GM12878 (cell line): ENCODE results near the gene SLC6A12. TPM values are rescaled to one million over a fixed set of nuclear protein-coding genes. Genes with fewer than 3 reads are reported as not detected.

ENCODE experiments used
- ATAC-seq: fragments of 200-7000 bp; cut with Tn5 transposase; 3 replicates; pipeline ENCODE4 v1.9.1; 2020; ENCODE audit warnings: mild to moderate bottlenecking, moderate library complexity
- BruUV-seq: library from RNA; stranded (reverse); fragments of 400-500 nt; replicated peaks from 2 replicates; lab custom pipeline; 2021; lab: Mats Ljungman, UMichigan
- CTCF ChIA-PET: fragments of 300-600 bp; sonication (Branson Sonifier 250); formaldehyde crosslinking; extraction: SDS; loops from one replicate; lab custom pipeline; 2021; ENCODE audit warnings: inconsistent platforms; lab: Yijun Ruan, JAX
- POLR2A ChIA-PET: fragments of 350-600 bp; formaldehyde crosslinking; extraction: SDS; loops from one replicate; lab custom pipeline; 2021; ENCODE audit warnings: inconsistent platforms; lab: Charles Lee
- RAD21 ChIA-PET: fragments of 300-600 bp; sonication (Branson Sonifier 250); formaldehyde crosslinking; loops from one replicate; lab custom pipeline; 2023; ENCODE audit warnings: antibody characterized with exemption; ENCODE audit not compliant: unreplicated experiment; lab: Charles Lee
- SMC1A ChIA-PET: fragments of 300-600 bp; sonication (Branson Sonifier 250); formaldehyde crosslinking; loops from one replicate; lab custom pipeline; 2023; ENCODE audit not compliant: unreplicated experiment, uncharacterized antibody; lab: Charles Lee
- DNase-seq: peaks from one replicate; pipeline ENCODE4 v3.0.0-alpha.2; 2011; ENCODE audit warnings: low read depth, low spot score
- FAIRE-seq: peaks from 3 replicates; lab custom pipeline; 2011; peaks lifted over from hg19 to GRCh38; lab: Jason Lieb, UNC
- H2AFZ ChIP-seq: 2 replicates; pipeline ENCODE4 v1.6.0; 2011; ENCODE audit warnings: low read depth, low read length, control low read depth; ENCODE audit not compliant: control insufficient read depth
- H3K27ac ChIP-seq: 2 replicates; pipeline ENCODE4 v1.5.1; 2011; ENCODE audit warnings: control low read depth; ENCODE audit not compliant: control insufficient read depth, insufficient read depth
- H3K27me3 ChIP-seq, 2 experiments: replicated peaks in 1 of 2; 2 replicates each; pipeline versions ENCODE4 v1.6.0 to v1.6.1; 2011; ENCODE audit warnings: low read length in 1 of 2; ENCODE audit not compliant: control insufficient read depth in 2 of 2, insufficient read depth in 2 of 2
- H3K36me3 ChIP-seq, 2 experiments: 2 replicates each; pipeline ENCODE4 v1.5.1; 2011; ENCODE audit warnings: low read length in 1 of 2; ENCODE audit not compliant: control insufficient read depth in 2 of 2, insufficient read depth in 2 of 2
- H3K4me1 ChIP-seq: 2 replicates; pipeline ENCODE4 v1.6.1; 2011; ENCODE audit warnings: mild to moderate bottlenecking, low read length, moderate library complexity, mixed read lengths; ENCODE audit not compliant: control insufficient read depth, insufficient read depth
- H3K4me2 ChIP-seq: 2 replicates; pipeline ENCODE4 v1.6.0; 2011; ENCODE audit warnings: control low read depth; ENCODE audit not compliant: control insufficient read depth, insufficient read depth
- H3K4me3 ChIP-seq: fragments of 200-600 bp; sonication (generic); 2 replicates; pipeline ENCODE4 v1.5.1; 2016
- H3K79me2 ChIP-seq: 2 replicates; pipeline ENCODE4 v1.6.0; 2011; ENCODE audit warnings: low read length; ENCODE audit not compliant: control insufficient read depth, insufficient read depth
- H3K9ac ChIP-seq: 2 replicates; pipeline ENCODE4 v1.8.0; 2011; ENCODE audit warnings: low read length, control low read depth, mixed read lengths; ENCODE audit not compliant: control insufficient read depth, insufficient read depth
- H3K9me3 ChIP-seq: replicated peaks from 3 replicates; pipeline ENCODE4 v1.5.1; 2011; ENCODE audit warnings: mild to moderate bottlenecking, low read length; ENCODE audit not compliant: control insufficient read depth, insufficient read depth
- H4K20me1 ChIP-seq: 2 replicates; pipeline ENCODE4 v1.6.0; 2011; ENCODE audit not compliant: control insufficient read depth, insufficient read depth
- CBX5 ChIP-seq: sonication (generic); IDR thresholded peaks from 2 replicates; pipeline ENCODE4 v1.6.1; 2016; ENCODE audit warnings: low read depth, moderate library complexity, mild to moderate bottlenecking, inconsistent platforms
- NRF1 ChIP-seq: conservative IDR thresholded peaks from 2 replicates; pipeline ENCODE4 v1.6.1; 2011; ENCODE audit warnings: mild to moderate bottlenecking, low read depth, low read length, improper control_type of control experiment
- SIX5 ChIP-seq: IDR thresholded peaks from 2 replicates; pipeline ENCODE4 v1.6.1; 2011; ENCODE audit warnings: mild to moderate bottlenecking, low read depth, low read length, moderate library complexity; ENCODE audit not compliant: severe bottlenecking
- SP1 ChIP-seq: IDR thresholded peaks from one replicate; pipeline ENCODE4 v1.6.1; 2011; ENCODE audit warnings: low read depth, low read length
- TBL1XR1 ChIP-seq: IDR thresholded peaks from 2 replicates; pipeline ENCODE4 v1.6.1; 2012; ENCODE audit warnings: low read depth, low read length, improper control_type of control experiment
- ZNF274 ChIP-seq: IDR thresholded peaks from one replicate; pipeline ENCODE4 v1.8.0; 2011; ENCODE audit not compliant: insufficient read length, insufficient read depth
- ZNF384 ChIP-seq: IDR thresholded peaks from 2 replicates; pipeline ENCODE4 v1.6.1; 2012; ENCODE audit warnings: low read depth, mild to moderate bottlenecking, low read length, improper control_type of control experiment, borderline replicate concordance
- WGBS: methylation state at CpG from one replicate; pipeline ENCODE4 v1.1.6; 2016; ENCODE audit warnings: low lambda C conversion rate; ENCODE audit not compliant: insufficient replicate concordance, insufficient coverage; ENCODE audit errors: missing lambda C conversion rate; 5-methylcytosine and 5-hydroxymethylcytosine counted together
- in situ Hi-C: fragments of 300-500 bp; cut with MboI; formaldehyde crosslinking; loops from 9 replicates; pipeline ENCODE4 v1.14.3; 2018; ENCODE audit warnings: mixed read lengths
- intact Hi-C: fragments of 100-400 bp; cut with micrococcal nuclease; formaldehyde crosslinking; loops from one replicate; pipeline ENCODE4 v1.14.2; 2022; ENCODE audit not compliant: unreplicated experiment
- polyA plus RNA-seq, 11 experiments: library from polyadenylated mRNA; depleted of rRNA in 4 of 11; unstranded in 6 of 11; stranded (reverse) in 5 of 11; fragments of >200 nt; fragmentation: Nextera tagmentation in 4 of 11; fragmentation: Illumina TruSeq in 1 of 11; extraction: Ambion mirVana in 4 of 11; extraction: Trizol in 1 of 11; gene quantifications; 1 replicate in 1 of 11; 2 replicates in 10 of 11; pipeline versions ENCODE4 v1.2.1 to v1.2.3, GENCODE V29; 2011 to 2016; ENCODE audit warnings: inconsistent platforms in 2 of 11, missing spikeins in 2 of 11, low read depth in 1 of 11
- total RNA-seq, 4 experiments: library from RNA; depleted of rRNA in 3 of 4; stranded (reverse); fragments of >200 nt in 3 of 4; fragmentation: Illumina TruSeq in 1 of 4; extraction: Trizol in 1 of 4; gene quantifications; 2 replicates each; pipeline versions ENCODE4 v1.2.1 to v1.2.3, GENCODE V29; 2013 to 2021
- TF ChIP-seq, protein P1 (sequence below): fragments of 450-650 bp; formaldehyde crosslinking; IDR thresholded peaks from 2 replicates; pipeline ENCODE4 v1.4.0; 2022; ENCODE audit warnings: mild to moderate bottlenecking, moderate library complexity
- TF ChIP-seq, protein P2 (sequence below): IDR thresholded peaks from 2 replicates; pipeline ENCODE4 v1.6.1; 2011; ENCODE audit warnings: borderline replicate concordance, low read depth, mild to moderate bottlenecking, moderate library complexity, mixed read lengths, low read length; ENCODE audit not compliant: insufficient read depth; ENCODE audit errors: extremely low read length

The SLC6A12 gene
- total and polyA plus RNA-seq, 10 of the 15 experiments (the other 5 are each of a cell fraction or from before 2014, with no cell fraction given) = 0.06 to 0.11 (median 0.07) TPM; not detected in 7

- H4K20me1 ChIP-seq = no peaks in the 10 kb centered on the region; the same call in 1 of the 2 replicates
- ATAC-seq = no peak
- in situ Hi-C loops = no loop called here
Observed at GRCh38 chr12:220946-221550, 7.1 kb upstream of the SLC6A12 start.

DNA sequence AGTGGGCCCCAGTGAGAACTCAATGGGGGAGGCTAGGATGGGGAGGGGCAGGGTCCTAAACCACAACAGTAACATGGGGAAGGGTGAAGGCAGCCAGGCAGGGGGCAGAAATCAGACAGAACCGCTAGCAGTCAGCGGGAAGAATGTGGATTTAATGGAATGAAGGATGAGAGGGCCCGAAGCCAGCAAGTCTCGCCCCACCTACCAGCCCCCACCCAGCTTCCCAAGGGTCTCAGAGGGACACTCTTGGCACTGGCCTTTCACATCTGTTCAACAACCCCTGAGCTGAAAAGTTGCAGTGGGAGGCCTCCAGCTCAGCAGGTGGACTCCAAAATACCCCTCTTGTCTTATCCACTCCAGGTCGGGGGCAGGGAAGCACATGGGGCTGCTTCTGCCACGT is 6.5 kb upstream of the SLC6A12 start:
- intact Hi-C loops (no loop called here), in situ Hi-C loops (no loop called here)
- H2AFZ ChIP-seq = no peak overlapping the region
- WGBS = 49% methylated on average over 6 of the region's 6 CpGs
- H3K36me3 ChIP-seq = no peaks in the 10 kb centered on the region
- no peak overlapping the region for H3K27ac ChIP-seq
- CTCF ChIA-PET = interaction anchor here (0.6 kb wide), 1 partner anchor 26 kb away, joined by 4 read pairs; no protein-coding TSS in a partner anchor
- SMC1A ChIA-PET = no interaction called here
- RAD21 ChIA-PET = no interaction called here
- H3K79me2 ChIP-seq = no peaks in the 10 kb centered on the region
- FAIRE-seq (no peak), ATAC-seq (no peak), DNase-seq (no peak)
- POLR2A ChIA-PET = no interaction called here
- H3K27me3 ChIP-seq = no peaks in the 10 kb centered on the region; a peak in 1 of 4 replicates
- BruUV-seq = no TSS peak
- H3K9me3 ChIP-seq = no peaks in the 10 kb centered on the region
- H3K4me3 ChIP-seq = no peak overlapping the region
- no peaks in the 10 kb centered on the region; the same call in 1 of the 2 replicates for H4K20me1 ChIP-seq
- no peak overlapping the region for H3K4me2 ChIP-seq
- no peak overlapping the region for H3K9ac ChIP-seq
- H3K4me1 ChIP-seq = no peaks in the 10 kb centered on the region
- TF ChIP-seq, protein P1, sequence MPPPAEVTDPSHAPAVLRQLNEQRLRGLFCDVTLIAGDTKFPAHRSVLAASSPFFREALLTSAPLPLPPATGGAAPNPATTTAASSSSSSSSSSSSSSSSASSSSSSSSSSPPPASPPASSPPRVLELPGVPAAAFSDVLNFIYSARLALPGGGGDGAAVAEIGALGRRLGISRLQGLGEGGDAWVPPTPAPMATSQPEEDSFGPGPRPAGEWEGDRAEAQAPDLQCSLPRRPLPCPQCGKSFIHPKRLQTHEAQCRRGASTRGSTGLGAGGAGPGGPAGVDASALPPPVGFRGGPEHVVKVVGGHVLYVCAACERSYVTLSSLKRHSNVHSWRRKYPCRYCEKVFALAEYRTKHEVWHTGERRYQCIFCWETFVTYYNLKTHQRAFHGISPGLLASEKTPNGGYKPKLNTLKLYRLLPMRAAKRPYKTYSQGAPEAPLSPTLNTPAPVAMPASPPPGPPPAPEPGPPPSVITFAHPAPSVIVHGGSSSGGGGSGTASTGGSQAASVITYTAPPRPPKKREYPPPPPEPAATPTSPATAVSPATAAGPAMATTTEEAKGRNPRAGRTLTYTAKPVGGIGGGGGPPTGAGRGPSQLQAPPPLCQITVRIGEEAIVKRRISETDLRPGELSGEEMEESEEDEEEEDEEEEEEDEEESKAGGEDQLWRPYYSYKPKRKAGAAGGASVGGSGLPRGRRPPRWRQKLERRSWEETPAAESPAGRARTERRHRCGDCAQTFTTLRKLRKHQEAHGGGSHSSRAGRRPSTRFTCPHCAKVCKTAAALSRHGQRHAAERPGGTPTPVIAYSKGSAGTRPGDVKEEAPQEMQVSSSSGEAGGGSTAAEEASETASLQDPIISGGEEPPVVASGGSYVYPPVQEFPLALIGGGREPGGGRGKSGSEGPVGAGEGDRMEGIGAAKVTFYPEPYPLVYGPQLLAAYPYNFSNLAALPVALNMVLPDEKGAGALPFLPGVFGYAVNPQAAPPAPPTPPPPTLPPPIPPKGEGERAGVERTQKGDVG (CRISPR knock-in tag) = no peak
- no peak for TF ChIP-seq NRF1
- TF ChIP-seq CBX5 = no peak
- TF ChIP-seq, protein P2, sequence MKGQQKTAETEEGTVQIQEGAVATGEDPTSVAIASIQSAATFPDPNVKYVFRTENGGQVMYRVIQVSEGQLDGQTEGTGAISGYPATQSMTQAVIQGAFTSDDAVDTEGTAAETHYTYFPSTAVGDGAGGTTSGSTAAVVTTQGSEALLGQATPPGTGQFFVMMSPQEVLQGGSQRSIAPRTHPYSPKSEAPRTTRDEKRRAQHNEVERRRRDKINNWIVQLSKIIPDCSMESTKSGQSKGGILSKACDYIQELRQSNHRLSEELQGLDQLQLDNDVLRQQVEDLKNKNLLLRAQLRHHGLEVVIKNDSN = no peak
- no peak for TF ChIP-seq TBL1XR1
- no peak for TF ChIP-seq SIX5

More at GRCh38 chr12:220946-221550, 7.1 kb upstream of the SLC6A12 start:
- FAIRE-seq (no peak), DNase-seq (no peak)
- no TSS peak for BruUV-seq
- Histone ChIP-seq H3K79me2 (no peaks in the 10 kb centered on the region), H3K9me3 (no peaks in the 10 kb centered on the region), H3K4me2 (no peak overlapping the region), H2AFZ (no peak overlapping the region), H3K4me1 (no peaks in the 10 kb centered on the region), H3K36me3 (no peaks in the 10 kb centered on the region), H3K27ac (no peak overlapping the region), H3K4me3 (no peak overlapping the region), H3K9ac (no peak overlapping the region), H3K27me3 (no peaks in the 10 kb centered on the region)
- WGBS = 54% methylated on average over 19 of the region's 19 CpGs
- ChIA-PET CTCF (interaction anchor here (0.9 kb wide), 1 partner anchor 13 kb away, joined by 3 read pairs; no protein-coding TSS in a partner anchor), RAD21 (no interaction called here), POLR2A (no interaction called here), SMC1A (no interaction called here)
- intact Hi-C loops = no loop called here
- TF ChIP-seq ZNF384 = no peak
- no peak for TF ChIP-seq ZNF274
- TF ChIP-seq SP1 = no peak
